PFSK-1 (cell line): ENCODE measurements around the gene IFI35.

Source experiments
- POLR2AphosphoS5 ChIP-seq: IDR thresholded peaks from 2 replicates; pipeline ENCODE4 v1.6.1; 2012; ENCODE audit warnings: low read depth, mild to moderate bottlenecking, control low read depth, low read length, moderate library complexity
- SIN3A ChIP-seq: IDR thresholded peaks from 2 replicates; pipeline ENCODE4 v1.6.1; 2012; ENCODE audit warnings: mild to moderate bottlenecking, low read length, moderate library complexity, borderline replicate concordance; ENCODE audit not compliant: insufficient read depth

- TF ChIP-seq POLR2AphosphoS5 (no peak), SIN3A (no peak)
Observed at GRCh38 chr17:42985225-42985624, 21.4 kb upstream of the IFI35 start.
